Activated CD4-positive, alpha-beta memory T cell treated with anti-CD3 and anti-CD28 coated beads, Interleukin-2, amount 10 ng/mL, durations not matched to agents 7 days and 5 days (primary cell): ENCODE measurements around the gene NKIRAS2. TPM values are rescaled to one million over a fixed set of nuclear protein-coding genes. Genes with fewer than 3 reads are reported as not detected.

Source experiments
- CTCF ChIA-PET: fragments of 350-600 bp; sonication (Branson Sonifier 250); formaldehyde crosslinking; loops from one replicate; lab custom pipeline; 2021; ENCODE audit warnings: antibody characterized with exemption, inconsistent platforms; lab: Charles Lee
- POLR2A ChIA-PET: fragments of 350-600 bp; sonication (Branson Sonifier 250); formaldehyde crosslinking; loops from one replicate; lab custom pipeline; 2021; ENCODE audit warnings: antibody characterized with exemption; lab: Charles Lee
- DNase-seq: peaks from one replicate; pipeline ENCODE4 v3.0.0-alpha.2; 2020
- H3K27ac Mint-ChIP-seq: one replicate; pipeline ENCODE4 v1.8.0; 2021; ENCODE audit warnings: mild to moderate bottlenecking, mixed read lengths
- H3K27me3 Mint-ChIP-seq: one replicate; pipeline ENCODE4 v1.8.0; 2021; ENCODE audit warnings: mixed read lengths
- H3K36me3 Mint-ChIP-seq: one replicate; pipeline ENCODE4 v1.8.0; 2021; ENCODE audit warnings: low read depth, mixed read lengths
- H3K4me1 Mint-ChIP-seq: one replicate; pipeline ENCODE4 v1.8.0; 2021; ENCODE audit warnings: mixed read lengths
- H3K4me3 Mint-ChIP-seq: one replicate; pipeline ENCODE4 v1.8.0; 2021; ENCODE audit warnings: mild to moderate bottlenecking, mixed read lengths
- H3K9me3 Mint-ChIP-seq: one replicate; pipeline ENCODE4 v1.8.0; 2021; ENCODE audit warnings: mixed read lengths
- total RNA-seq, 2 experiments: library from RNA; stranded (reverse); gene quantifications; one replicate each; pipeline ENCODE4 v1.2.3, GENCODE V29; 2021

Gene NKIRAS2
- total RNA-seq, 2 experiments from 2014 or later = 21.3 to 22.7 TPM

DNA sequence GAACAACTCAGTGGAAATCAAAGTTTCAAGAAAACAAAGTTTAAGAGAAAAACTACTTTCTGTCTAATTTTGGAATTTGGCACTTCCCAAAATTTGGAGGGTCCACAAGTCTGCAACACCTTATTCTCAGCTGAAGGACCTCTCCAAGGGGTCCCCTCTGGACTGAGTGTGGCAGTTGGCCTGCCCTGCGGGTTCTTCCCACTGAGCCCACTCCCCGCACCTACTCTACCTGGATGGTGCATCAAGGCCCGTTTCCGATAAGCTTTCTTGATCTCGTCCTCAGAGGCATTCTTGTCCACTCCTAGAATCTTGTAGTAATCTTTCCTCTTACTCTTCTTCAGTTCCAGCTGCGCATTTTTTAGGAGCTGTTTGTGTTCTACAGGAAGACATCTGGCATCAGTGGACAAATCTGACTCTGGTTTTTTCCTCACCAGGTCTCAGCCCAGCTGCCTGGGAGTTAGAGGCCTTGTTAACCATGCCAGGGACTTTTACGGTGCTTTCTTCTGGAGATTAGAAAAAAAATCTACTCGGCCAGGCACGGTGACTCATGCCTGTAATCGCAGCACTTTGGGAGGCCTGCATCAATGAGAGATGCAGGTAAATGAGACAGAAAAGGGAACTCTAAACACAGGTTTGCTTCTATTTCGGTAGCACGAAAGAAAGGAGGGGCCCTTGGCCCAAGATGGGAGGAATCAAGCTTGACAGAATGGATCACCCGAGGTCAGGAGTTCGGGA is 37.7 kb upstream of the NKIRAS2 start:
- H3K27me3 Mint-ChIP-seq = no peaks in the 10 kb centered on the region
- DNase-seq = no peak
- no peaks in the 10 kb centered on the region for H3K4me1 Mint-ChIP-seq
- peaks cover 78% of the 10 kb centered on the region for H3K36me3 Mint-ChIP-seq
- ChIA-PET POLR2A (no interaction called here), CTCF (no interaction called here)
- no peaks in the 10 kb centered on the region for H3K9me3 Mint-ChIP-seq
- H3K4me3 Mint-ChIP-seq = no peak overlapping the region
- no peak overlapping the region for H3K27ac Mint-ChIP-seq

GRCh38 chr17:41984454-41984853 is 35.4 kb upstream of the NKIRAS2 start:
- H3K36me3 Mint-ChIP-seq = peaks cover 84% of the 10 kb centered on the region
- POLR2A ChIA-PET = interaction anchor here (0.9 kb wide), 1 partner anchor 12 kb away, joined by 3 read pairs; no protein-coding TSS in a partner anchor
- H3K27me3 Mint-ChIP-seq = no peaks in the 10 kb centered on the region
- no peak for DNase-seq
- no peaks in the 10 kb centered on the region for H3K9me3 Mint-ChIP-seq
- H3K4me1 Mint-ChIP-seq = no peaks in the 10 kb centered on the region
- H3K4me3 Mint-ChIP-seq = no peak overlapping the region
- CTCF ChIA-PET = interaction anchor here (1.0 kb wide), 1 partner anchor 36 kb away, joined by 3 read pairs; the partner anchor contains the start of gene NKIRAS2
- H3K27ac Mint-ChIP-seq = no peak overlapping the region

DNA sequence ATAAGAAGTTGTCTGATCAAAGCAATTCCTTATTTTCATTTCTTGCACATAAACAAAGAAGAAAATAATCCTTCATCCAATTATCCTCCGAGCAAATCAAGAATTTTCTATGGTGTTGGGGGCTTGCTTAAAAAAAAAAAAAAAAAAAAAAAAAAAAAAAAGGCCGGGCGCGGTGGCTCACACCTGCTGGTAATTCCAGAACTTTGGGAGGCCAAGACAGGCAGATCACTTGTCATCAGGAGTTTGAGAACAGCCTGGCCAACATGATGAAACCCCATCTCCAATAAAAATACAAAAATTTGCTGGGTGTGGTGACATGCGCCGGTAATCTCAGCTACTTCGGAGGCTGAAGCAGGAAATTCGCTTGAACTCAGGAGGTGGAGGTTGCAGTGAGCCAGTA is 34.0 kb upstream of the NKIRAS2 start:
- ChIA-PET CTCF (interaction anchor here (0.6 to 1.2 kb wide), 3 partner anchors 20 to 357 kb away, joined by 3 to 5 read pairs (median 3); partner anchors contain the start of gene DNAJC7), POLR2A (no interaction called here)
- Mint-ChIP-seq H3K4me3 (no peak overlapping the region), H3K4me1 (no peaks in the 10 kb centered on the region), H3K27ac (no peak overlapping the region), H3K36me3 (peaks cover 86% of the 10 kb centered on the region), H3K27me3 (no peaks in the 10 kb centered on the region), H3K9me3 (no peaks in the 10 kb centered on the region)
- no peak for DNase-seq

GRCh38 chr17:41986634-41987033 is 33.3 kb upstream of the NKIRAS2 start:
- Mint-ChIP-seq H3K27me3 (no peaks in the 10 kb centered on the region), H3K9me3 (no peaks in the 10 kb centered on the region), H3K27ac (no peak overlapping the region), H3K4me1 (no peaks in the 10 kb centered on the region), H3K36me3 (peaks cover 86% of the 10 kb centered on the region), H3K4me3 (no peak overlapping the region)
- no peak for DNase-seq
- ChIA-PET POLR2A (no interaction called here), CTCF (no interaction called here)

DNA sequence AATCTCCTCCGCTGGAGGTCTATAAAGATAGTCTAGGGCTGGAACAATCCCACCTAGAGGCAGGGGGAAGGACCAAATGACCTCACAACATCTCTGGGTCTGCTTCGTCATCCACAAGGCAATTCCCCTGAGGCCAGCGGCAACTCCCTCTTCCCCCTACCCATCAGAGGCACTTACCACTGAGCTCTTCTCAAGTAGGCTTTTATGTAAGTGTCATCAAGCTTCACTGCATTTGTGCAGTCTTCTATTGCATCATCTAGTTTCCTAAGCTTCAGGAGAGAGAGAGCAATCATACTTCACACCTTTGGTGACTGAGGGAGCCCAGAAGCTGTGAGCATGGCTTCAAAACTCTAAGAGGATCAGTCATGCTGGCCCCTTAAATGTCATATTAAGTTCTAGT is 32.2 kb upstream of the NKIRAS2 start:
- CTCF ChIA-PET = no interaction called here
- H3K36me3 Mint-ChIP-seq = peaks cover 84% of the 10 kb centered on the region
- H3K27ac Mint-ChIP-seq = no peak overlapping the region
- H3K4me1 Mint-ChIP-seq = no peaks in the 10 kb centered on the region
- DNase-seq = no peak
- H3K9me3 Mint-ChIP-seq = no peaks in the 10 kb centered on the region
- no peaks in the 10 kb centered on the region for H3K27me3 Mint-ChIP-seq
- H3K4me3 Mint-ChIP-seq = no peak overlapping the region
- POLR2A ChIA-PET = interaction anchor here (0.9 kb wide), 1 partner anchor 30 kb away, joined by 3 read pairs; the partner anchor contains the start of gene DNAJC7

GRCh38 chr17:41988418-41988817 is 31.5 kb upstream of the NKIRAS2 start:
- CTCF ChIA-PET = no interaction called here
- Mint-ChIP-seq H3K4me1 (no peaks in the 10 kb centered on the region), H3K27me3 (no peaks in the 10 kb centered on the region), H3K27ac (no peak overlapping the region), H3K4me3 (no peak overlapping the region), H3K36me3 (peaks cover 83% of the 10 kb centered on the region), H3K9me3 (no peaks in the 10 kb centered on the region)
- no peak for DNase-seq
- POLR2A ChIA-PET = no interaction called here

DNA sequence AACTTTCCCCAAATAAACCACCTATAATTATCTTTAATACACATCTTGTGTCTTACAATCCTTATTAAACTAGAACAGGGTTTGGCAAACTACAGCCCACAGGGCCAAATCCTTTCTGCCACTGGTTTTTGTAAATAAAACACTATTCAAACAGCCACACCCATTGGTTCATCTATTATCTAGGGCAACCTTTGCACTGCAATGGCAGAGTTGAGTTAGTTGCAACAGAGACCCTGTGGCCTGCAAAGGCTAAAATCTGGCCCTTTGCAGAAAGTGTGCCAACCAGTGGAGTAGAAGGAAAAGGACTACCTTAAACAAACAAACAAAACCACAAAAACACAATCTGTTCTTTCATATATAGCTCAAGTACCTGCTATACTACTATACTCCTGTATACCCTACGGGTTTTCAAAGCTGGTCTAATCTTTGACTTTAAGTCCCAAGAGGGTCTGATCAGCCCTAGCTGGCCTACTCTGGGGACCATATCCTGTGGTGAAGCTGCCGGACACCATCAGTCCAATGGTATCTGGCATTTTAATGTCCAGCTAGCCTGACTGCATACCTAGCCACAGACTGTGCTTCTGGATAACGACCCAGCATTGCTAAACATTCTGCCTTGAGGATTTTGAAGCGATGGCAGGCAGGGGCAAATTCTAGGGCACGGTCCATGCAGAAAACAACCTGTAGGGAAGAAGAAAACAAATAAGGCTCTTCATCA is 30.0 kb upstream of the NKIRAS2 start:
- H3K36me3 Mint-ChIP-seq = peaks cover 81% of the 10 kb centered on the region
- ChIA-PET CTCF (interaction anchor here (1.3 kb wide), 1 partner anchor 27 kb away, joined by 3 read pairs; the partner anchor contains the start of gene DNAJC7), POLR2A (interaction anchor here (1.0 kb wide), 1 partner anchor 36 kb away, joined by 3 read pairs; no protein-coding TSS in a partner anchor)
- no peak overlapping the region for H3K27ac Mint-ChIP-seq
- no peaks in the 10 kb centered on the region for H3K4me1 Mint-ChIP-seq
- H3K9me3 Mint-ChIP-seq = no peaks in the 10 kb centered on the region
- no peaks in the 10 kb centered on the region for H3K27me3 Mint-ChIP-seq
- no peak overlapping the region for H3K4me3 Mint-ChIP-seq
- DNase-seq = no peak

- H3K27ac Mint-ChIP-seq = no peak overlapping the region
- ChIA-PET POLR2A (interaction anchor here (1.0 to 1.4 kb wide), 2 partner anchors 74 to 141 kb away, joined by 3 to 5 read pairs; partner anchors contain the start of gene ACLY), CTCF (no interaction called here)
- H3K4me3 Mint-ChIP-seq = no peak overlapping the region
- H3K9me3 Mint-ChIP-seq = no peaks in the 10 kb centered on the region
- DNase-seq = no peak
- H3K36me3 Mint-ChIP-seq = peaks cover 78% of the 10 kb centered on the region
- H3K4me1 Mint-ChIP-seq = peaks cover 2% of the 10 kb centered on the region
- no peaks in the 10 kb centered on the region for H3K27me3 Mint-ChIP-seq
Measured at GRCh38 chr17:41992576-41992975, 27.3 kb upstream of the NKIRAS2 start.

DNA sequence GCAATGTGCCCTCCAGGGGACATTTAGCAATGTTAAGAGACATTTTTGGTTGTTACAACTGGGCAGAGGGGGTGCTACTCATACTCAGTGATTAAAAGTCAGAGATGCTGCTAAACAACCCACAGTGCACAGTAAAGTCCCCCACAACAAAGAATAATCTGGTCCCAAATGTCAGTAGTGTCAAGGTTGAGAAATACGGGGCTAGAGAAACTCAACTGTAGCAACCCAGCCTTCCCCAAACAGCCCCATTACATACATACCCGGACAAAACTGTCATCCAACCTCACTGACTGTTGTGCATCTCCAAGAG is 23.1 kb upstream of the NKIRAS2 start:
- ChIA-PET CTCF (interaction anchor here (0.9 kb wide), 1 partner anchor 17 kb away, joined by 5 read pairs; no protein-coding TSS in a partner anchor), POLR2A (interaction anchor here (1.5 to 1.6 kb wide), 3 partner anchors 20 to 30 kb away, joined by 4 read pairs; partner anchors contain the start of genes CNP and DNAJC7)
- Mint-ChIP-seq H3K9me3 (no peaks in the 10 kb centered on the region), H3K4me3 (no peak overlapping the region), H3K27me3 (no peaks in the 10 kb centered on the region), H3K4me1 (peaks cover 3% of the 10 kb centered on the region), H3K36me3 (peaks cover 69% of the 10 kb centered on the region), H3K27ac (no peak overlapping the region)
- DNase-seq = no peak

GRCh38 chr17:41998497-41998896 is 21.4 kb upstream of the NKIRAS2 start:
- Mint-ChIP-seq H3K27me3 (no peaks in the 10 kb centered on the region), H3K4me3 (no peak overlapping the region), H3K4me1 (peaks cover 3% of the 10 kb centered on the region), H3K9me3 (no peaks in the 10 kb centered on the region), H3K36me3 (peaks cover 71% of the 10 kb centered on the region), H3K27ac (no peak overlapping the region)
- POLR2A ChIA-PET = interaction anchor here (1.1 to 1.6 kb wide), 3 partner anchors 19 to 33 kb away, joined by 3 to 4 read pairs (median 3); partner anchors contain the start of gene DNAJC7
- no peak for DNase-seq
- CTCF ChIA-PET = no interaction called here

GRCh38 chr17:42000413-42001133 is 19.3 kb upstream of the NKIRAS2 start:
- no peak overlapping the region for H3K4me3 Mint-ChIP-seq
- POLR2A ChIA-PET = interaction anchor here (1.2 kb wide), 1 partner anchor 17 kb away, joined by 3 read pairs; the partner anchor contains the start of gene DNAJC7
- no peaks in the 10 kb centered on the region for H3K9me3 Mint-ChIP-seq
- CTCF ChIA-PET = interaction anchor here (1.0 kb wide), 1 partner anchor 19 kb away, joined by 3 read pairs; the partner anchor contains the start of gene NKIRAS2
- DNase-seq = no peak
- H3K27ac Mint-ChIP-seq = no peak overlapping the region
- H3K36me3 Mint-ChIP-seq = peaks cover 57% of the 10 kb centered on the region
- H3K4me1 Mint-ChIP-seq = peaks cover 7% of the 10 kb centered on the region
- H3K27me3 Mint-ChIP-seq = no peaks in the 10 kb centered on the region

- ChIA-PET CTCF (no interaction called here), POLR2A (no interaction called here)
- Mint-ChIP-seq H3K36me3 (peaks cover 46% of the 10 kb centered on the region), H3K9me3 (no peaks in the 10 kb centered on the region), H3K4me1 (peaks cover 5% of the 10 kb centered on the region), H3K4me3 (no peak overlapping the region), H3K27ac (no peak overlapping the region), H3K27me3 (no peaks in the 10 kb centered on the region)
- DNase-seq = no peak
Measured at GRCh38 chr17:42001729-42002128, 18.2 kb upstream of the NKIRAS2 start.
